AG10803 (cell line): ENCODE measurements around the gene YES1.

Source experiments
- DNase-seq: peaks from one replicate; pipeline ENCODE4 v3.0.0; 2010; ENCODE audit warnings: low read depth
- H3K4me3 ChIP-seq: 2 replicates; pipeline ENCODE4 v1.5.1; 2011; ENCODE audit warnings: mild to moderate bottlenecking, low read length, control low read depth
- CTCF ChIP-seq: conservative IDR thresholded peaks from 2 replicates; pipeline ENCODE4 v1.5.1; 2011; ENCODE audit warnings: mild to moderate bottlenecking, low read length, control low read depth, inconsistent platforms

YES1 gene

GRCh38 chr18:673769-674168 is 138.3 kb downstream of the YES1 start:
- no peak overlapping the region for H3K4me3 ChIP-seq
- TF ChIP-seq CTCF = no peak
- DNase-seq = no peak

GRCh38 chr18:673317-673716 is 138.7 kb downstream of the YES1 start:
- DNase-seq = no peak
- TF ChIP-seq CTCF = no peak
- H3K4me3 ChIP-seq = no peak overlapping the region
